ENCODE measurements around the gene MAP2K6.

MAP2K6 gene

GRCh38 chr17:69508814-69509213 lies 94.3 kb downstream of the MAP2K6 start:
- H3K4me3 ChIP-seq (ENCODE audit: low read length in 2 of 2) = no peak overlapping the region
- H3K36me3 ChIP-seq (ENCODE audit: control insufficient read depth in 2 of 2, insufficient read depth in 2 of 2, low read length in 2 of 2) = no peaks in the 10 kb centered on the region
- no peaks in the 10 kb centered on the region for H3K27me3 ChIP-seq (ENCODE audit: control insufficient read depth in 1 of 2, insufficient read depth in 2 of 2, low read length in 2 of 2)
- no peaks in the 10 kb centered on the region for H3K9me3 ChIP-seq (ENCODE audit: control insufficient read depth in 2 of 2, low read length in 2 of 2)
- H3K27ac ChIP-seq (ENCODE audit: low read length) = no peak overlapping the region
- no peak overlapping the region for H3K9ac ChIP-seq (ENCODE audit: low read length in 2 of 2)
- H3K4me1 ChIP-seq (ENCODE audit: control insufficient read depth, insufficient read depth, low read length) = no peaks in the 10 kb centered on the region

- no peaks in the 10 kb centered on the region for H3K36me3 ChIP-seq (ENCODE audit: control insufficient read depth in 2 of 2, insufficient read depth in 2 of 2, low read length in 2 of 2)
- no peak overlapping the region for H3K4me3 ChIP-seq (ENCODE audit: low read length in 2 of 2)
- H3K4me1 ChIP-seq (ENCODE audit: control insufficient read depth, insufficient read depth, low read length) = no peaks in the 10 kb centered on the region
- no peaks in the 10 kb centered on the region for H3K9me3 ChIP-seq (ENCODE audit: control insufficient read depth in 2 of 2, low read length in 2 of 2)
- no peaks in the 10 kb centered on the region for H3K27me3 ChIP-seq (ENCODE audit: control insufficient read depth in 1 of 2, insufficient read depth in 2 of 2, low read length in 2 of 2)
- no peak overlapping the region for H3K27ac ChIP-seq (ENCODE audit: low read length)
- no peak overlapping the region for H3K9ac ChIP-seq (ENCODE audit: low read length in 2 of 2)
Observed at GRCh38 chr17:69511250-69511649, 96.8 kb downstream of the MAP2K6 start.

GRCh38 chr17:69512946-69513345 lies 98.4 kb downstream of the MAP2K6 start:
- Histone ChIP-seq H3K36me3 (ENCODE audit: control insufficient read depth in 2 of 2, insufficient read depth in 2 of 2, low read length in 2 of 2) (peaks cover 0 to 5% of the 10 kb centered on the region in 2 donors), H3K9ac (ENCODE audit: low read length in 2 of 2) (no peak overlapping the region), H3K9me3 (ENCODE audit: control insufficient read depth in 2 of 2, low read length in 2 of 2) (no peaks in the 10 kb centered on the region), H3K27ac (ENCODE audit: low read length) (no peak overlapping the region), H3K27me3 (ENCODE audit: control insufficient read depth in 1 of 2, insufficient read depth in 2 of 2, low read length in 2 of 2) (no peaks in the 10 kb centered on the region), H3K4me1 (ENCODE audit: control insufficient read depth, insufficient read depth, low read length) (no peaks in the 10 kb centered on the region), H3K4me3 (ENCODE audit: low read length in 2 of 2) (no peak overlapping the region)

- H3K27ac ChIP-seq (ENCODE audit: low read length) = no peak overlapping the region
- H3K9me3 ChIP-seq (ENCODE audit: control insufficient read depth in 2 of 2, low read length in 2 of 2) = no peaks in the 10 kb centered on the region
- peaks cover 4 to 11% of the 10 kb centered on the region in 2 donors for H3K36me3 ChIP-seq (ENCODE audit: control insufficient read depth in 2 of 2, insufficient read depth in 2 of 2, low read length in 2 of 2)
- no peak overlapping the region for H3K4me3 ChIP-seq (ENCODE audit: low read length in 2 of 2)
- H3K4me1 ChIP-seq (ENCODE audit: control insufficient read depth, insufficient read depth, low read length) = no peaks in the 10 kb centered on the region
- no peaks in the 10 kb centered on the region for H3K27me3 ChIP-seq (ENCODE audit: control insufficient read depth in 1 of 2, insufficient read depth in 2 of 2, low read length in 2 of 2)
- no peak overlapping the region for H3K9ac ChIP-seq (ENCODE audit: low read length in 2 of 2)
Observed at GRCh38 chr17:69516225-69516624, 101.7 kb downstream of the MAP2K6 start.

- peaks cover 4 to 11% of the 10 kb centered on the region in 2 donors for H3K36me3 ChIP-seq (ENCODE audit: control insufficient read depth in 2 of 2, insufficient read depth in 2 of 2, low read length in 2 of 2)
Observed at GRCh38 chr17:69516911-69517310, 102.4 kb downstream of the MAP2K6 start.

GRCh38 chr17:69518951-69519350 lies 104.5 kb downstream of the MAP2K6 start:
- no peak overlapping the region for H3K9ac ChIP-seq (ENCODE audit: low read length in 2 of 2)
- peaks cover 4 to 11% of the 10 kb centered on the region in 2 donors for H3K36me3 ChIP-seq (ENCODE audit: control insufficient read depth in 2 of 2, insufficient read depth in 2 of 2, low read length in 2 of 2)
- H3K27ac ChIP-seq (ENCODE audit: low read length) = no peak overlapping the region
- H3K9me3 ChIP-seq (ENCODE audit: control insufficient read depth in 2 of 2, low read length in 2 of 2) = no peaks in the 10 kb centered on the region
- no peak overlapping the region for H3K4me3 ChIP-seq (ENCODE audit: low read length in 2 of 2)
- H3K4me1 ChIP-seq (ENCODE audit: control insufficient read depth, insufficient read depth, low read length) = peaks cover 3% of the 10 kb centered on the region
- no peaks in the 10 kb centered on the region for H3K27me3 ChIP-seq (ENCODE audit: control insufficient read depth in 1 of 2, insufficient read depth in 2 of 2, low read length in 2 of 2)

More at GRCh38 chr17:69516911-69517310, 102.4 kb downstream of the MAP2K6 start:
- no peak overlapping the region for H3K9ac ChIP-seq (ENCODE audit: low read length in 2 of 2)
- no peaks in the 10 kb centered on the region for H3K9me3 ChIP-seq (ENCODE audit: control insufficient read depth in 2 of 2, low read length in 2 of 2)
- no peak overlapping the region for H3K27ac ChIP-seq (ENCODE audit: low read length)
- no peak overlapping the region for H3K4me3 ChIP-seq (ENCODE audit: low read length in 2 of 2)
- no peaks in the 10 kb centered on the region for H3K4me1 ChIP-seq (ENCODE audit: control insufficient read depth, insufficient read depth, low read length)
- H3K27me3 ChIP-seq (ENCODE audit: control insufficient read depth in 1 of 2, insufficient read depth in 2 of 2, low read length in 2 of 2) = no peaks in the 10 kb centered on the region

GRCh38 chr17:69523244-69523861 lies 108.9 kb downstream of the MAP2K6 start:
- Histone ChIP-seq H3K9ac (ENCODE audit: low read length in 2 of 2) (peak overlapping the region in 1 of 2 donors; percentile 52), H3K27ac (ENCODE audit: low read length) (no peak overlapping the region), H3K36me3 (ENCODE audit: control insufficient read depth in 2 of 2, insufficient read depth in 2 of 2, low read length in 2 of 2) (peaks cover 9 to 15% of the 10 kb centered on the region in 2 donors), H3K4me1 (ENCODE audit: control insufficient read depth, insufficient read depth, low read length) (peaks cover 8% of the 10 kb centered on the region), H3K27me3 (ENCODE audit: control insufficient read depth in 1 of 2, insufficient read depth in 2 of 2, low read length in 2 of 2) (no peaks in the 10 kb centered on the region), H3K9me3 (ENCODE audit: control insufficient read depth in 2 of 2, low read length in 2 of 2) (no peaks in the 10 kb centered on the region), H3K4me3 (ENCODE audit: low read length in 2 of 2) (peak overlapping the region in 1 of 2 donors; percentile 41)

- H3K36me3 ChIP-seq (ENCODE audit: control insufficient read depth in 2 of 2, insufficient read depth in 2 of 2, low read length in 2 of 2) = peaks cover 4 to 12% of the 10 kb centered on the region in 2 donors
- H3K9ac ChIP-seq (ENCODE audit: low read length in 2 of 2) = no peak overlapping the region
- H3K27ac ChIP-seq (ENCODE audit: low read length) = no peak overlapping the region
- no peak overlapping the region for H3K4me3 ChIP-seq (ENCODE audit: low read length in 2 of 2)
- no peaks in the 10 kb centered on the region for H3K9me3 ChIP-seq (ENCODE audit: control insufficient read depth in 2 of 2, low read length in 2 of 2)
- peaks cover 8% of the 10 kb centered on the region for H3K4me1 ChIP-seq (ENCODE audit: control insufficient read depth, insufficient read depth, low read length)
- H3K27me3 ChIP-seq (ENCODE audit: control insufficient read depth in 1 of 2, insufficient read depth in 2 of 2, low read length in 2 of 2) = no peaks in the 10 kb centered on the region
Observed at GRCh38 chr17:69524854-69525253, 110.4 kb downstream of the MAP2K6 start.

- Histone ChIP-seq H3K27ac (ENCODE audit: low read length) (no peak overlapping the region), H3K4me1 (ENCODE audit: control insufficient read depth, insufficient read depth, low read length) (peaks cover 8% of the 10 kb centered on the region), H3K9me3 (ENCODE audit: control insufficient read depth in 2 of 2, low read length in 2 of 2) (no peaks in the 10 kb centered on the region), H3K27me3 (ENCODE audit: control insufficient read depth in 1 of 2, insufficient read depth in 2 of 2, low read length in 2 of 2) (no peaks in the 10 kb centered on the region), H3K9ac (ENCODE audit: low read length in 2 of 2) (no peak overlapping the region), H3K4me3 (ENCODE audit: low read length in 2 of 2) (no peak overlapping the region), H3K36me3 (ENCODE audit: control insufficient read depth in 2 of 2, insufficient read depth in 2 of 2, low read length in 2 of 2) (peaks cover 4 to 10% of the 10 kb centered on the region in 2 donors)
Observed at GRCh38 chr17:69525920-69526841, 111.7 kb downstream of the MAP2K6 start.

GRCh38 chr17:69528035-69528434 lies 113.5 kb downstream of the MAP2K6 start:
- Histone ChIP-seq H3K9ac (ENCODE audit: low read length in 2 of 2) (no peak overlapping the region), H3K4me1 (ENCODE audit: control insufficient read depth, insufficient read depth, low read length) (peaks cover 8% of the 10 kb centered on the region), H3K36me3 (ENCODE audit: control insufficient read depth in 2 of 2, insufficient read depth in 2 of 2, low read length in 2 of 2) (peaks cover 4 to 10% of the 10 kb centered on the region in 2 donors), H3K9me3 (ENCODE audit: control insufficient read depth in 2 of 2, low read length in 2 of 2) (no peaks in the 10 kb centered on the region), H3K27ac (ENCODE audit: low read length) (no peak overlapping the region), H3K4me3 (ENCODE audit: low read length in 2 of 2) (no peak overlapping the region), H3K27me3 (ENCODE audit: control insufficient read depth in 1 of 2, insufficient read depth in 2 of 2, low read length in 2 of 2) (no peaks in the 10 kb centered on the region)

Data from stomach smooth muscle (tissue), 2 donors.